CD4-positive, alpha-beta T cell treated with Interleukin-1 beta for 1 hour (primary cell): ENCODE data around the gene COL4A2.

Experiments used
- DNase-seq, 2 donors: peaks; one replicate each; pipeline ENCODE4 v3.0.0-alpha.2; 2020 to 2022

The COL4A2 gene

GRCh38 chr13:110323172-110323891, 16.2 kb downstream of the COL4A2 start:
- no peak for DNase-seq

DNA sequence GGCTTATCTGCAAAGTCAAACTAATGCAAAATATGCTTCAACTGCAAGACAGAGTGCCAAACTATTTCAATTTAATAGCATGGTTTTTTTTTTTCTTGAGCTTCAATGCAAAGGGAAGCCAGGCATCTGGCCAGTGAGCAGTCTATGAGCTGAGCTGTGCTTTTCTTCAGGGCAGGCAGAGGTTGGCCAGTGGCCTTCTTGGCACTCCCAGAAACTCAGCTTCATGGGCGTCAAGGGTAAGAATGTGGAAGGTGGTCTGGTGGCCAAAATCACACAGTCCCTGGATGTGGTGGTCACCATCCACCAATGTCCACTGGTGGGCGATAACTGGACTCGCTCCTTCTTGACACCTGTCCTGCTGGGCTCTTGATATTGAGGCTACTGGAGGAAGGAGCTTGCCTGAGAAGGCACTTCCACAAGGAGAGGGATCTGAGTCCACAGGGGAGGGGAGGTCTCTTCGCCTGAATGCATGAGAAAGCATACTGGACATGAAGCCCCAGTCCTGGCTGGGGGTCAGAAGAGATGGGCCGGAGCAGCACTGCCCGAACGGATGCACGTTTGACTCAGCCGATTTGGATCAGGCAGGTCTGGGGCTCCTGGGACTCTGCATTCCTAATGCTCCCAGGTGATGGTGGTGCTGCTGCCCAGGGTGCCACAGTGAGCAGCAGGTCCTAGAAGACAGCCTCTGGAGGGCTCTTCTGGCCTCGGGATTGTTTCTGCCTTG, 17.1 kb downstream of the COL4A2 start:
- DNase-seq: no peak

DNA sequence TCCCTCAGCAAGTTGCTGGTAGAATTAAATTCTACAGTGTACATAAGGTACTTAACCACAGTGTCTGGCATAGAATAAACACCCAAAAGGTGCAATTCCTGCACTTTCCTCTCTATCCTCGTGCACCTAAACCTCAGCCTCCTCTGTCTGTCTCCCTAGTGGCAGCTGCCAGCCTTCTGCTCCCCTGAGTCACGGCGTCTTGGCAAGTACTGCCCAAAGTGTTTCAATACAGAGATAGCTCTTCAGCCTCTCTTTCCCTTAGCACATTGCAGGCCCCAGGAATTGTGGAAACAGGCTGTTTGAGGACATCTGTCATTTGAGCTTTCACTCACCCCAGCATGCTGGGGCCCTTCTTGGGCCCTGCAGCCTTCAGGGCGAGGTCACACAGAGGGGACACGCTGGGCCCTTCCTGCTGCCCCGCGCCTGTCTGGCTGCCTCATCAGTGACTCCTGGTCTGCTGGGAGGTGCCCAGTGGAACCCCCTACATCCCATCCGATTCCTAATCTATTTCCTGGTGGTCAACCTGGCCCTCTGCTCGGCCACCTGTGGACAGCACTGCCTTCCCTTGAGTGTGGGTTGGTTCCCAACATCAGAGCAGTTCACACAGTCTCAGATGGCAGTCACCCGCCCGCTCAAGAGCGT, 19.3 kb downstream of the COL4A2 start:
- DNase-seq: no peak

GRCh38 chr13:110327051-110327721, 20.1 kb downstream of the COL4A2 start:
- no peak for DNase-seq

- DNase-seq: no peak
Measured at GRCh38 chr13:110328573-110328972, 21.5 kb downstream of the COL4A2 start.

DNA sequence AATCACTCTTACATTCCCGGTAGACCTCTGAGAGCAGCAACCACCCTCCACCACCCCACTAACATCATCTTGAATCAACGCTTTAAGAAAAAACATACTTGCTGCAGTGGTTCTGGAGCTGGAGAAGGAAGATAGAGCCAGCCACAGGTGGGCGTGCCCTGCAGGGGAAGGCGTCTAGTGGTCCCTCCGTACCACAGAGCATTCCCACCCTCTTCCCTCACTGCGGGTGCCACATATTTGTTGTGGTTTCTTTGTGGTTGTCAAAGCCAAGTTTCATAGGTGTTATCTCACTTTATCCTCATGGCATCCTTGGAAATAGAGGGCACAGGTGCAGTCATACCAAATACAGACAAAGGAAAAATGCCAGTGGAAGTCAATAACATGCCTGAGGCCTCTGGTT, 22.2 kb downstream of the COL4A2 start:
- no peak for DNase-seq

GRCh38 chr13:110329798-110330461, 22.8 kb downstream of the COL4A2 start:
- no peak for DNase-seq

- DNase-seq: no peak
Measured at GRCh38 chr13:110330491-110331011, 23.5 kb downstream of the COL4A2 start.

- DNase-seq: no peak
Measured at GRCh38 chr13:110331362-110331761, 24.3 kb downstream of the COL4A2 start.

DNA sequence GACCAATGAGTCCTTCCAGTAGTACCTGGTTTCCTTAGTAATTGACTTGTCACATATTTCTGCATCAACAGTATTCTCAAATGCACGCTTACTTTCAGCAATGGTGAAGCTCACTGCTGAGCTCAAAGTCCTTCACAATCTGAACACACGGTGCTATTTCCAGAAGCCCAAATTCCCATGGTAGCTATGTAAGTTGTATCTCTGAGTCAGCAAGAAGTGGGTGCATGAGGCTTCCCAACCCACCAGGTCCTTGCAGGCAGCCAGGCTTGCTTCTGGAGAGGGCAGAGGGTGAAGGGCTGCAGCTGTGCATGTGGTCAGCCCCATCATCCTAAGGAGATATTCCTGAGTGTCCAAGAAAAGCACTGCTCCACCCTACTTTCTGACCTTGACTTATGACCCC, 25.7 kb downstream of the COL4A2 start:
- no peak for DNase-seq

DNA sequence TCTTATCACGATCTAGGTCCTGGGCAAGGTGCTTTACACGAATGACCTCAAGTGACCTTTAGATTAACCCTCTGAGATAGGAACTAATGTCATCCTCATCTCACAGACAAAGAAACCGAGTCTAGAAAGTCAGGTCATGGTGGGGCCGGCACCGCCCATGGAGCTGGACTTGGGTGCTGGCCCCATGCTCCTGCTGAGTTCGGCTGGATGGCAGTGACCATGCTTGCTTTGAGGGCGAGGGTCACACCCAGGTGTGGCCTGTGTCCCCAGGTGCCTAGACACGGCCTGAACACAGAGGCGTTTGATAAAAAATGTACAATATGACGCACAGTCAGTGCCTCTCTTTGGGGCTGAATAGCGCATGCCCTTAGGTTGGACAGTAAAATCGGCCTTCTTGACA, 26.8 kb downstream of the COL4A2 start:
- DNase-seq: no peak

GRCh38 chr13:110334256-110334655, 27.2 kb downstream of the COL4A2 start:
- DNase-seq: no peak

DNA sequence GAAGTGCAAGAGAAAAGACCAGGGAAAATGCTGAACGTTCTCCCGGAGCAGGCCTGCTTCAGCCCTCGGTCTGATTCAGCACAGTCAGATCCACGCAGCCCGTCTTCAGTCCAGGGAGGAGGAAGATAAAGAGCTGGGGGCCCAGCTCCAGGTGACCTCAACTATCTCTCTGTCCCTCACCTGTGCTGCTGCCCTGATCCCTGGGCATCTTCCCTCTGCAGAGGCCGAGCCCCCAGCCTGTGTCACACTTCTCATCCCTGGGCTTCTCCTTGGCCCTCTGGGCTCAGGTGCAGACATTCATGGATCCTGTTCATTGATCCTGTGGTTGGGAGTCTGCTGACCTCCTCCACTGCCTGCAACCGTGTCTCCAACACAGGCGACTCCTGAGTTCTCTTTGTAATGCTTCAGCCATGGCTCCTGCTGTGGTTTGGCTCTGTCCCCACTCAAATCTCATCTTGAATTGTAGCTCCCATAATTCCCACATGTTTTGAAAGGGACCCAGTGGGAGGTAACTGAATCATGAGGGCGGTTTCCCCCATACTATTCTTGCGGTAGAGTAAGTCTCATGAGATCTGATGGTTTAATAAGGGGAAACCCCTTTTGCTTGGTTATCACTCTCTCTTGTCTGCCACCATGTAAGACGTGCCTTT, 27.9 kb downstream of the COL4A2 start:
- DNase-seq: no peak

- no peak for DNase-seq
Measured at GRCh38 chr13:110336108-110336507, 29.0 kb downstream of the COL4A2 start.

- DNase-seq: no peak
Measured at GRCh38 chr13:110336681-110337080, 29.6 kb downstream of the COL4A2 start.

GRCh38 chr13:110337247-110337646, 30.2 kb downstream of the COL4A2 start:
- no peak for DNase-seq

DNA sequence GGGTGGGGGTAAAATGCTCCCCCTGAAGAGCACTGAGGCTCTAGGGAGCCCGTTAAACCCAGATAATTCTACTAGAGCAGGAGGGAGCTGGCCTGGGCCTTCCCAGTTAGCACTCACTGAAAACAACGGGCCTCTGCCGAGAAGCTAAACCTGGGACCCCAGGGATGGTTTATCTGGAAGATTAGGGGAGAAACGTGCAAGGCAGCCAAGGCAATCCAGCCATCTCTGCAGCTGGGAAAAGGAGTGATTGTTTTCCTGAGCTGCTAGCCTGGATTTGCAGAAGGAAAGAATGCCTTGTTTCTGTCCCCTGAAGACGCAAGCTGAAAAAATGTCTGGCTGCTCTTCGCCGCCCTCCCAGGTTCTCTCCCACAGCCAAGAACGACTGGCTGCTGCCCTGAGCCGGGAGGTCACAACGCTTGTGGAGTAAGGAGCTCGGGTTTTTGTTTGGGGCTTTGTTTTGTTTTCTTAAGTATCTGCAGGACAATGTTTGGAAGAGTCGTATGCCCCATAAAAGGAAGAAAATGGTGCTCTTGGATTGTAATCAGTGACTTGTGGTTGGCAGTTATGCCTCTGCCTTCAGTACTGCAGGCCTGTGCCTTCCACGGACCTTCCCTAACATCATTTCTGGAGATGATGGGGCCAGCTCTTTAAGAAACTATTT, 31.5 kb downstream of the COL4A2 start:
- no peak for DNase-seq

- no peak for DNase-seq
Measured at GRCh38 chr13:110339263-110339662, 32.2 kb downstream of the COL4A2 start.

DNA sequence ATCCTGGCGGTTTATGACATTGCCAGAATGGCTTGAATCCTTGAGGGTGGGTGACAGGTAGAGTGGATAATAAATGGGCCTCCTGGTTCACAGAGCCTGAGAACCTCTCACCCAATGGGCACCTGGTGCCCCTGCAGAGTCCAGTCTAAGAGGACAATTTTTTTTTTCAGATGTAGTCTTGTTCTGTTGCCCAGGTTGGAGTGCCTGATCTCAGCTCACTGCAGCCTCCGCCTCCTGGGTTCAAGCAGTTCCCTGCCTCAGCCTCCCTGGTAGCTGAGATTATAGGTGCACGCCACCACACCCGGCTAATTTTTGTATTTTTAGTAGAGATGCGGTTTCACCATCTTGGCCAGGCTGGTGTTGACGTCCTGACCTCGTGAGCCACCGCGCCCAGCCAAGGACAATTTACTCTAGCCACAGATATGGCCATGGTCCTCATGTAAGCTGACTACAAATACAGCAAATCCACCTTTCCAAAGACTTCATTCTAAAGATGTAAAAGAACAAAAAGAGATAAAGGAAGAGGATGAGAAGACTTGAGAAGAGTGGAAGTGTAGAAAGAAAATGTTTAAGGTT, 33.0 kb downstream of the COL4A2 start:
- DNase-seq: no peak

- DNase-seq: peak; percentile 15 to 50
Measured at GRCh38 chr13:110340812-110341444, 33.8 kb downstream of the COL4A2 start.
